RWPE2 (cell line): ENCODE data around the gene SPAG16.
"Not testable (repeated sequence)": the region's sequence is repeated elsewhere in the genome, so short reads cannot be mapped to it uniquely, and the experiment has no call there.

Experiments
- ATAC-seq: fragments of 200-7000 bp; cut with Tn5 transposase; 3 replicates; pipeline ENCODE4 v1.9.1; 2021; ENCODE audit warnings: low read depth
- DNase-seq: peaks from one replicate; pipeline ENCODE4 v3.0.0-alpha.2; 2020; ENCODE audit warnings: low spot score
- H3K27ac ChIP-seq: fragments of 450-650 bp; 2 replicates; pipeline ENCODE4 v1.5.1; 2017; ENCODE audit warnings: mild to moderate bottlenecking; ENCODE audit not compliant: poor library complexity, severe bottlenecking
- H3K27me3 ChIP-seq: fragments of 250-450 bp; sonication (Bioruptor Pico); 2 replicates; pipeline ENCODE4 v1.5.1; 2021; ENCODE audit warnings: mild to moderate bottlenecking, moderate library complexity; ENCODE audit not compliant: insufficient read depth, poor library complexity, severe bottlenecking
- H3K36me3 ChIP-seq: fragments of 250-450 bp; sonication (Bioruptor Pico); 2 replicates; pipeline ENCODE4 v1.5.1; 2020; ENCODE audit warnings: low read depth, mild to moderate bottlenecking, moderate library complexity
- H3K4me1 ChIP-seq: fragments of 250-450 bp; sonication (Bioruptor Pico); 2 replicates; pipeline ENCODE4 v1.5.1; 2021; ENCODE audit warnings: mild to moderate bottlenecking, moderate library complexity; ENCODE audit not compliant: insufficient read depth, poor library complexity, severe bottlenecking
- H3K4me3 ChIP-seq: fragments of 250-450 bp; sonication (Bioruptor Pico); 2 replicates; pipeline ENCODE4 v1.5.1; 2021; ENCODE audit warnings: mild to moderate bottlenecking, moderate library complexity; ENCODE audit not compliant: severe bottlenecking
- H3K9me3 ChIP-seq: fragments of 250-450 bp; sonication (Bioruptor Pico); 2 replicates; pipeline ENCODE4 v1.5.1; 2021; ENCODE audit warnings: mild to moderate bottlenecking, moderate library complexity; ENCODE audit not compliant: severe bottlenecking
- TF ChIP-seq, protein P1 (sequence below): fragments of 450-650 bp; IDR thresholded peaks from one replicate; pipeline ENCODE4 v1.5.1; 2017; ENCODE audit warnings: mild to moderate bottlenecking, moderate library complexity; ENCODE audit not compliant: poor library complexity, severe bottlenecking

The SPAG16 gene

DNA sequence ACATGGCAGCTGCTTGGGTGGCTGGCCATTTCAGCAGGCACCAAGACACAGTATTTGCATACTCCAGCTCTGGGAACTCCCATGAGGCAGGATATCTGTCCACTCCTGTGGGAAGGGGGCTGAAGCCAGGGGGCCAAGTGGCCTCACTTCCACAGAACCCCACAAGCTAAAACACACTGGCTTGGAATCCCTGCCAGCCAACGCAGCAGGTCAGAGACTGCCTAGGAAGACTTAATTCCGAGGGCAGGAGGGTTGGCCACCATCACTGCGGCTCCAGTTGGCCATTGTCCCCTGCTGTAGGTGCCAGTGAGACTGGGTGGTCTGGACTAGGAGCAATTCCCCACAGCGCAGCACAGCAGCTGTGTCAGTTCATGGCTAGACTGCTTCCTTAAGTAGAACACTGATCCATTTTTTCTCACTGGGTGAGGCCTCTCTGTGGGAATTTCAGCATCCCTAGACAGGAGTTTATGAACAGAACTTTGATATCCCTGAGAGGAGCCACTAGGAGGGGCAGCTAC lies 52.0 kb downstream of the SPAG16 start:
- H3K27ac ChIP-seq: no peak overlapping the region
- no peaks in the 10 kb centered on the region for H3K4me1 ChIP-seq
- TF ChIP-seq, protein P1, sequence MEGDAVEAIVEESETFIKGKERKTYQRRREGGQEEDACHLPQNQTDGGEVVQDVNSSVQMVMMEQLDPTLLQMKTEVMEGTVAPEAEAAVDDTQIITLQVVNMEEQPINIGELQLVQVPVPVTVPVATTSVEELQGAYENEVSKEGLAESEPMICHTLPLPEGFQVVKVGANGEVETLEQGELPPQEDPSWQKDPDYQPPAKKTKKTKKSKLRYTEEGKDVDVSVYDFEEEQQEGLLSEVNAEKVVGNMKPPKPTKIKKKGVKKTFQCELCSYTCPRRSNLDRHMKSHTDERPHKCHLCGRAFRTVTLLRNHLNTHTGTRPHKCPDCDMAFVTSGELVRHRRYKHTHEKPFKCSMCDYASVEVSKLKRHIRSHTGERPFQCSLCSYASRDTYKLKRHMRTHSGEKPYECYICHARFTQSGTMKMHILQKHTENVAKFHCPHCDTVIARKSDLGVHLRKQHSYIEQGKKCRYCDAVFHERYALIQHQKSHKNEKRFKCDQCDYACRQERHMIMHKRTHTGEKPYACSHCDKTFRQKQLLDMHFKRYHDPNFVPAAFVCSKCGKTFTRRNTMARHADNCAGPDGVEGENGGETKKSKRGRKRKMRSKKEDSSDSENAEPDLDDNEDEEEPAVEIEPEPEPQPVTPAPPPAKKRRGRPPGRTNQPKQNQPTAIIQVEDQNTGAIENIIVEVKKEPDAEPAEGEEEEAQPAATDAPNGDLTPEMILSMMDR: no peak
- H3K27me3 ChIP-seq: no peaks in the 10 kb centered on the region
- ATAC-seq (no peak), DNase-seq (no peak)
- no peak overlapping the region for H3K4me3 ChIP-seq
- H3K36me3 ChIP-seq: no peaks in the 10 kb centered on the region
- H3K9me3 ChIP-seq: no peaks in the 10 kb centered on the region

DNA sequence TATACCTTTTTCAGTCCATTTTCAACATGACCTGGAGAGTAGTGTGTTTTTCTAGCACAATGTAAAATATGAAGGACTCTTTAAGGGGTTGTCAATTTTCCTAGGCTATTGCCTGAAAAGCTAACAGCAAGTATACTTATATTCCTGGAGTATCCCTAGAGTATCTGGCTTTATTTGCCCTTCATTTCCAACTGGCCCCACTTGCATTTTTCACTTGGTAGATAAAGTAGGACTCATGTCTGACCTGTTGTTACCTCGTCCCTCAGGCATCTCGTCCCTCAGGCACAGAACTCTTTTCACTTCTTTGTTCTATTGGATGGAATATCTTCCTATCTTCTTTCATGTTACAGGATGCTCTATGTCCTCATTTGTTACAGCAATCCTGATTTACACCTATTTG lies 69.2 kb downstream of the SPAG16 start:
- TF ChIP-seq, protein P1: no peak

DNA sequence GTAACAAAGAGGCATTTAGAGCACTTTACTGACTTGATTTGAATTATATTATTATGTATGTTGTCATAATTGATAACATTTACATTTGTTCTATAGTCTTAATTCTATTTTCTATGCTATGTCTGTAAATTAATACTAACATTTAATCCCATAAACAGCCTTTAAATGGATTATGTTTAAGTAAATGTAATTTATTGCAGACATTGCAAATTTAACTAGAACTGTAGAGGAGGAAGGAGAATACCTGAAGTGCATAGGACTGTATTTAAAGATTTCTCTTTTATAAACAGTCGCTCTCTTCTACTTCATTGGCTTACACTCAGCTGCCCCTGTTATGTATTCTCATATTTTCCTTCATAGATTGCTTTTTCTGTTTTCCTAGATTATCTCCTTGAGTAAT lies 92.4 kb downstream of the SPAG16 start:
- H3K36me3 ChIP-seq: no peaks in the 10 kb centered on the region
- DNase-seq (no peak), ATAC-seq (no peak)
- H3K27ac ChIP-seq: no peak overlapping the region
- H3K27me3 ChIP-seq: no peaks in the 10 kb centered on the region
- H3K4me1 ChIP-seq: no peaks in the 10 kb centered on the region
- no peak overlapping the region for H3K4me3 ChIP-seq
- H3K9me3 ChIP-seq: no peaks in the 10 kb centered on the region
- TF ChIP-seq, protein P1: no peak

More for the DNA sequence above, 69.2 kb downstream of the SPAG16 start:
- no peak for ATAC-seq
- no peaks in the 10 kb centered on the region for H3K9me3 ChIP-seq
- H3K27ac ChIP-seq: no peak overlapping the region
- H3K4me1 ChIP-seq: no peaks in the 10 kb centered on the region
- no peak overlapping the region for H3K4me3 ChIP-seq
- no peaks in the 10 kb centered on the region for H3K36me3 ChIP-seq
- no peak for DNase-seq
- no peaks in the 10 kb centered on the region for H3K27me3 ChIP-seq

DNA sequence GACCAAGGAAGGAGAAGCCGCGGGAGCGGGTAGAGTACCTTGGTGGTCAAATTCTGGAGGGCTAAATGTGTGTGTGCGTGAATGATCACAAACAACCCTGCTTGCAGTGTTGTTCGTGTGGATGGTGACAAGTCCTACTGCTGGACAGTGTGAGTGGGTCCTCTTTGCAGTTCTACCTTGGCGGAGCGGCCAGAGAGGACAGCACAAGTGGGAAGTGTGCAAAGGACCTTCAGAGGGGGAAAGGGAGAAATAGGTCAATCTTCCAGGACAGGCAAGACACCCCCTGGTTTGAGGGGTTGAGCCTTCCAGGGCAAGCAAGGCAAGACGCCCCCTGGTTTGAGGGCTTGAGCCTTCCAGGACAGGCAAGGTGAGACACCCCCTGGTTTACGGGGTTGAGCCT lies 122.8 kb downstream of the SPAG16 start:
- DNase-seq, H3K27ac ChIP-seq, H3K9me3 ChIP-seq, H3K36me3 ChIP-seq, H3K4me3 ChIP-seq, H3K4me1 ChIP-seq, ATAC-seq, H3K27me3 ChIP-seq: not testable (repeated sequence)

DNA sequence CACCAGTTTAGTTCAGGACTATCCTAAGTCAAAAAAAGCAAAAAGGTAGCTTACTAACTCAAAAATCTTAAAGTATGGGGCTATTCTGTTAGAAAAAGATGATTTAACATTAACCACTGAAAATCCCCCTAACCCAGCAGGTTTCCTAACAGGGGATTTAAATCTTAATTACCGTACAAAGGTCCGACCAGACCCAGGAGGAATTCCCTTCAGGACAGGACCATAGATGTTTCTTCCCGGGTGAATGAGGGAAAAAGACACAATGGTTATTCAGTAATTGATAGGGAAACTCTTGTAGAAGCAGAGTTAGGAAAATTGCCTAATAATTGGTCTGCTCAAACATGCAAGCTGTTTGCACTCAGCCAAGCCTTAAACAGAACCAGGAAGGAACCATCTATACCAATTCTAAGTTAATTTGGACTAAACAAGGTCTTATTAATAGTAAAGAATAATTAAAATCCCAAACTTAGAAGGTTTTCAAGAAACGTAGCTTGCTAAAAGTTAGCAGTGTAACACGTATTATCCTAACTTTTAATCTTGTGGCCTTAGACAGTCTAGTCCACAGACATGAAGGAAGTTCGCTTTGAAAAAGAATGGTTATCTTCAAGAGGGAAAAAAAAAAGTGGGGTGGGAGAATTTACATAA lies 124.3 kb downstream of the SPAG16 start:
- DNase-seq, H3K27ac ChIP-seq: not testable (repeated sequence)

DNA sequence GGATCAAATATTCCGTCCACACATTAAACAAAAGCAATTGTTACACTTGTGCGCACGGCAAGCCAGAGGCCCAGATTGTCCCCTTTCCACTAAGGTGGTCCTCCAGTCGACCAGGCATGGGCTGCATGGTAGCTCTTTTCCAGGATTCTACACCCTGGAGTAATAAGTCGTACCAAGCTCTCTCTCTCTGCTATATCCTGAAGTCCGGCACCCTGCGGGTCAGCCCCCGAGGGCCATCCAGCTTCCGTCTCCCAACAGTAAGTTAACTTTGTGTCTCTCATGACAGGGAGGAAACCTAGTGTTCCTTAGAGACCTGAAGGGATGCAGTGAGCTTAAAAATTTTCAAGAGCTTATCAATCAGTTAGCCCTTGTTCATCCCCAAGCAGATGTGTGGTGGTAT lies 126.4 kb downstream of the SPAG16 start:
- H3K36me3 ChIP-seq, DNase-seq, ATAC-seq, H3K27me3 ChIP-seq, H3K9me3 ChIP-seq, H3K27ac ChIP-seq, H3K4me3 ChIP-seq: not testable (repeated sequence)
- peaks cover 10% of the 10 kb centered on the region for H3K4me1 ChIP-seq

More for the DNA sequence above, 124.3 kb downstream of the SPAG16 start:
- H3K9me3 ChIP-seq, ATAC-seq, H3K27me3 ChIP-seq, H3K36me3 ChIP-seq, H3K4me3 ChIP-seq: not testable (repeated sequence)
- H3K4me1 ChIP-seq: peaks cover 10% of the 10 kb centered on the region
